Activated naive CD4-positive, alpha-beta T cell treated with anti-CD3 and anti-CD28 coated beads, Interleukin-2, amount 50 U/mL, for 72 hours (primary cell): Measurements from ENCODE around the gene IMMP2L. TPM values are rescaled to one million over a fixed set of nuclear protein-coding genes. Genes with fewer than 3 reads are reported as not detected.
A peak's percentile ranks its signal among the peaks of the same experiment; 100 is the strongest.

ENCODE experiments used
- ATAC-seq, 2 donors: fragments of 150-1000 bp; cut with Tn5 transposase; 2 replicates each; pipeline ENCODE4 v1.10.0; 2021; ENCODE audit warnings: mild to moderate bottlenecking in 2 of 2, moderate library complexity in 2 of 2
- DNase-seq, 2 donors: peaks; one replicate each; pipeline ENCODE4 v3.0.0; 2021 to 2022; ENCODE audit warnings: low spot score in 2 of 2
- H3K27ac Mint-ChIP-seq, 2 donors: one replicate each; pipeline ENCODE4 v1.8.0; 2022; ENCODE audit warnings: mild to moderate bottlenecking in 2 of 2, mixed read lengths in 2 of 2
- H3K36me3 Mint-ChIP-seq, 2 donors: one replicate each; pipeline ENCODE4 v1.8.0; 2022; ENCODE audit warnings: mixed read lengths in 2 of 2
- H3K9me3 Mint-ChIP-seq, 2 donors: one replicate each; pipeline ENCODE4 v1.8.0; 2022; ENCODE audit warnings: mixed read lengths in 2 of 2
- total RNA-seq, 2 donors: library from RNA; stranded (reverse); gene quantifications; one replicate each; pipeline ENCODE4 v1.2.3, GENCODE V29; 2022

IMMP2L gene
- total RNA-seq, 2 donors from 2014 or later = 11.8 to 18.2 TPM

- ATAC-seq (no peak), DNase-seq (no peak)
- Mint-ChIP-seq H3K36me3 (no peaks in the 10 kb centered on the region), H3K27ac (no peak overlapping the region), H3K9me3 (peaks cover 4 to 11% of the 10 kb centered on the region in 2 donors)
Observed at GRCh38 chr7:111228437-111228836, 333.9 kb downstream of the IMMP2L start.

DNA sequence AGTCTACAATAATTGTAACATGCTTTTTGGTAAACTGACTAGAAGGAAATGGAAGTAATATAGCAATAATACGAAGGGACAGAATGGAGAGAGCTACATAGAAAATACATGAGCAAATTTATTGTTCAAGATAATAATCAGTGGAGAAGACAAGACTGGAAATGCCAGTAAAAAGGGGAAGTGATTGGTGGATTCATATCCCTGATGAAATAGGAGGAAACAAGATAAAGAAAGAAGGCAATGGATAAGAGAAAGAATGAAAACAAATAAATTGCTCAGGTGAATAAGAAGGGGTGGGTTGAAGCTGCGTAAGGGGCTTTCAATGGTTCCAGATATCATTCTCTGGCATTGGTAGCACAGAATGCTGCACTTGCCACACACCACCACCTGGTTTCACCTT is 335.5 kb downstream of the IMMP2L start:
- no peak overlapping the region for H3K27ac Mint-ChIP-seq
- peaks cover 4 to 11% of the 10 kb centered on the region in 2 donors for H3K9me3 Mint-ChIP-seq
- H3K36me3 Mint-ChIP-seq = no peaks in the 10 kb centered on the region
- ATAC-seq = no peak
- no peak for DNase-seq

- H3K9me3 Mint-ChIP-seq = peaks cover 4 to 11% of the 10 kb centered on the region in 2 donors
- ATAC-seq (no peak), DNase-seq (no peak)
- H3K27ac Mint-ChIP-seq = no peak overlapping the region
- H3K36me3 Mint-ChIP-seq = no peaks in the 10 kb centered on the region
Observed at GRCh38 chr7:111224354-111225231, 337.7 kb downstream of the IMMP2L start.

DNA sequence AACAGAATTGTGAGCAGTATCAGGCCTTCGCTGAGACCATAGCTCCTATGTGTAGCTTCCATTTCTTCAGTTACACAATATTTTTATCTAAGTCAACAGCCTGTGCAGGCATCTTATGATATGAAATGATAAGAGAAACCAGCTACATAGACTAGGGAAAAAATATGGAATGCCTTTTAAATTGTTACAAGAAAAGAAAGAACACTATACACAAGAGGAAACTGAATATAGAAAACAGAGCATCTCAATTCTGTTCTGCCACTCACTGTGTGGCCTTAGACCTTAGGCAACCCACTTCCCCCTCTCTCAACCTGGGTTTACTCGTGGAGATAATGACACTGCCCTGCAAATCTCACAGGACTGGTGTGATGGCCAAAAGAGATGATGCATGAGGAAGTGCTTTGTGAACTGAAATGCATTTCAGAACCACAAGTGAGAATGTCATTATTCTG is 338.5 kb downstream of the IMMP2L start:
- ATAC-seq = no peak

GRCh38 chr7:111215550-111215949 is 346.7 kb downstream of the IMMP2L start:
- H3K27ac Mint-ChIP-seq = no peak overlapping the region
- ATAC-seq (peak in 1 of 2 donors; percentile 64), DNase-seq (no peak)
- no peaks in the 10 kb centered on the region for H3K9me3 Mint-ChIP-seq
- peaks cover 0 to 20% of the 10 kb centered on the region in 2 donors for H3K36me3 Mint-ChIP-seq

More for the DNA sequence above, 338.5 kb downstream of the IMMP2L start:
- Mint-ChIP-seq H3K27ac (no peak overlapping the region), H3K36me3 (no peaks in the 10 kb centered on the region), H3K9me3 (peaks cover 4 to 11% of the 10 kb centered on the region in 2 donors)
- DNase-seq = no peak

- H3K36me3 Mint-ChIP-seq = peaks cover 0 to 20% of the 10 kb centered on the region in 2 donors
- no peak for ATAC-seq
Observed at GRCh38 chr7:111212857-111213523, 349.3 kb downstream of the IMMP2L start.

GRCh38 chr7:111210996-111211395 is 351.3 kb downstream of the IMMP2L start:
- no peak for ATAC-seq
- H3K36me3 Mint-ChIP-seq = peaks cover 0 to 20% of the 10 kb centered on the region in 2 donors
- no peak for DNase-seq
- H3K9me3 Mint-ChIP-seq = no peaks in the 10 kb centered on the region
- no peak overlapping the region for H3K27ac Mint-ChIP-seq

More at GRCh38 chr7:111212857-111213523, 349.3 kb downstream of the IMMP2L start:
- H3K27ac Mint-ChIP-seq = peak overlapping the region in 1 of 2 donors; percentile 31
- no peak for DNase-seq
- H3K9me3 Mint-ChIP-seq = no peaks in the 10 kb centered on the region

DNA sequence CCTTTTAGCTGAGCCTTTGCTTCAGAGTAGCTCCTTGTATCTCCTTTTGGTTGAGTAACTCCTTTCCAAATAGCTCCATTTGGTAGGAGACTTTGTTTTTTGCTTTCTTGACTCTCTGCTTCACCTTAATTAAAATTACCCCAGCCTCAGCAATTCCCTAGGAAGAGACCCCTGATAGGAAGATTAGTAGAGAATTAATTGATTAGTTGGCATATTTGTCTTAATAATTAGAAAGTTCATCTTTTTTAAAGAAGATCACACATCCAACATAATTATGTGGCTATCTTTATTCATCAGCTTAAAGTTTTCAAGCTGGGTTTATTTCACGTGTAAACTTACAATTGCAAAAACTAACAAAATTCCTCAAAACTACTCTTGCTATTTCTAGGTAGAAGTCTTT is 352.2 kb downstream of the IMMP2L start:
- Mint-ChIP-seq H3K27ac (no peak overlapping the region), H3K36me3 (peaks cover 0 to 20% of the 10 kb centered on the region in 2 donors), H3K9me3 (no peaks in the 10 kb centered on the region)
- DNase-seq = no peak
- ATAC-seq = no peak

DNA sequence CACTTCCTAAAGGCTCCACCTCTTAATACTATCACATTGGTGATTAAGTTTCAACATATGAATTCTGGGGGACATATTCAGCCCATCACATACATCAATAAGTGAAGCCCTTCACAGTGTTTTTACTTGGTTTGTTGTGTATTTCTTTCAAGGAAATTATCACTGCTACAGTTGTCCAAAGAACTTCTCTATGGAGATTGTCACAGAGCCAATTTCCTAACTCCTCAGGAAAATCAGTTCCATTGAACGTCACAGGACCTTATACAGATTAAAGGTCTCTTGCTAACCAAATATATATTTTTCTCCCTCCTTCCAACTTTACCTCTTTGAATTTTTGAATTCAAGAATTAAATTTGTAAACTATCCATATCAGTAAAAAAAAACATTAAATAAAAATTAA is 357.0 kb downstream of the IMMP2L start:
- Mint-ChIP-seq H3K27ac (no peak overlapping the region), H3K36me3 (peaks cover 10% of the 10 kb centered on the region in 2 donors), H3K9me3 (peaks cover 4 to 8% of the 10 kb centered on the region in 2 donors)
- DNase-seq = no peak
- ATAC-seq = no peak

DNA sequence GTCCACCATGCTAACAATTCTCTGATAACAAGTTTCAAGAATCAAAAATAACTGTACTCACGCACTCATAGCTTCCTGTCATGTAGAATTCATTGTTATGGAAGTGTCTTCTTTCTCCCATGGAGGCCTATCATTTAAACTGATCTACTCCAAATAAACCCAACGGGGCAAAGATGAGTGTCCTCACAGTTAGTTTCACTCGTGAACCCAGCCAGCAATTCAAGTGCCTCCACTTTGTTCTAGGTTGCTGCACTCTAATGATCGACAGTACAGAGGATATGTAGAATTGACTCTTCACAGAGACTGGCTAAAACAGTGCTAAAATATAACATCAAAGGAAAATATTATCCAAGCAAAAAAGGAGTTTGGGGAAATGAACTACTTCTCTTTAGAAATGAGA is 360.0 kb downstream of the IMMP2L start:
- Mint-ChIP-seq H3K36me3 (peaks cover 10% of the 10 kb centered on the region in 2 donors), H3K27ac (no peak overlapping the region), H3K9me3 (peaks cover 4 to 8% of the 10 kb centered on the region in 2 donors)
- no peak for DNase-seq
- no peak for ATAC-seq

- DNase-seq (no peak), ATAC-seq (no peak)
- Mint-ChIP-seq H3K27ac (no peak overlapping the region), H3K9me3 (peaks cover 4 to 8% of the 10 kb centered on the region in 2 donors), H3K36me3 (peaks cover 15 to 16% of the 10 kb centered on the region in 2 donors)
Observed at GRCh38 chr7:111199643-111200042, 362.6 kb downstream of the IMMP2L start.

GRCh38 chr7:111198255-111198654 is 364.0 kb downstream of the IMMP2L start:
- ATAC-seq (peak; percentile 67 to 93), DNase-seq (no peak)
- H3K9me3 Mint-ChIP-seq = peaks cover 4 to 8% of the 10 kb centered on the region in 2 donors
- peaks cover 15 to 16% of the 10 kb centered on the region in 2 donors for H3K36me3 Mint-ChIP-seq
- H3K27ac Mint-ChIP-seq = no peak overlapping the region

DNA sequence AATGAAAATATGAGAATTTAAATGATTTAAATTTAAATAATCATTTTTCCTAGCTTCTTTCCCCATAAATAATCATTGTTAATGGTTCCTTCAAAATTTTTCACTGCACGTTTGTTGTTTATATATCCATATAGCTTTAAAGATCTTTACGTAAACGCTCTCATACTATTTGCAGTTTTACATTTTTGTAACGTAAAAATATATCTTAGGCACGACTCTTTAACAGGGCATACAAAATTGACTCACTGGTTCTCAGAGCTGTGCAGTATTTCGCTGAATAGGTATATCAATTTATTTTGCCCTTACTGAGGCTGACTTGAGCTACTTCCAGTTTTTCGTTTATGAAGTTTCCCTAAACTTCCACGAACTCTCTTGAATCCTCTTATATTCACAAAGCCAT is 365.6 kb downstream of the IMMP2L start:
- DNase-seq (no peak), ATAC-seq (no peak)
- no peak overlapping the region for H3K27ac Mint-ChIP-seq
- peaks cover 0 to 7% of the 10 kb centered on the region in 2 donors for H3K9me3 Mint-ChIP-seq
- H3K36me3 Mint-ChIP-seq = peaks cover 5 to 6% of the 10 kb centered on the region in 2 donors

DNA sequence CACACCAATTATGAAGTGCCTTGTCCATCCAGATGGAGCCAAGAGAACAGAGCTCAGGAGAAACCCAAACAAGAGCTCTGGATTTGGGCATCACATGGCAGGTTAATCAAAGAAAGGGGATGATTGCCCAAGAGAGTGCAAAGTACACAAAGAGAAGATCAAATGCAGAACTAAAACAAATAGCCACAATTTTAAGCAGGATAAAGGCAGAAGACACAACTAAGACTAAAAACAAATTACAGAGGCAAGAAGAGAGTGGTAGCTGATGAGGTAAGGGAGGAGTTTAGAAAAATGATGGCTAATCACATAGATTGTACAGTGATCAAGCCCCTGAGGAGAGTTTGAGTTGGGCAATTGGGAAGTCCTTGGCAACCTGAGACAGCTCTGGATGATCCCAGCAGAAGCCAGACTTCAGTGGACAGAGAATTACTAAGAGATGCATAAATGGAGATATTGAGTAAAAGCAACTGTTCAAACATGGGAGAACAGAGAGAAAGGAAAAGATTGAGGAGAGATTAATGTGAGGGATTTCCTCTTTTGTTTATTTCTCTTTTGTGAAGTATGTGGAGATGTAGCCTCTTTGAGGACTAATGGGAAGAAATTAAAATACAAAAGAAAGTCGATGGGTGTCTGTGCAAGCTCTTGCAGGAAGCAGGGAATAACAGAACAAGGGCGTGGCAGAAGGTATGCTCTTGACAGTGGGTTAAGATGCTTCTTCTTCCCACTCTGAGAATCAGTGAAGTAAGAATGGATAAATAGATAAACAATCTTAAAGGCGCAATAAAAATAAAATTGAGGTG is 369.5 kb downstream of the IMMP2L start:
- DNase-seq = no peak
- Mint-ChIP-seq H3K27ac (peak overlapping the region in 1 of 2 donors; percentile 3), H3K36me3 (peaks cover 5 to 6% of the 10 kb centered on the region in 2 donors), H3K9me3 (peaks cover 0 to 7% of the 10 kb centered on the region in 2 donors)
- no peak for ATAC-seq

DNA sequence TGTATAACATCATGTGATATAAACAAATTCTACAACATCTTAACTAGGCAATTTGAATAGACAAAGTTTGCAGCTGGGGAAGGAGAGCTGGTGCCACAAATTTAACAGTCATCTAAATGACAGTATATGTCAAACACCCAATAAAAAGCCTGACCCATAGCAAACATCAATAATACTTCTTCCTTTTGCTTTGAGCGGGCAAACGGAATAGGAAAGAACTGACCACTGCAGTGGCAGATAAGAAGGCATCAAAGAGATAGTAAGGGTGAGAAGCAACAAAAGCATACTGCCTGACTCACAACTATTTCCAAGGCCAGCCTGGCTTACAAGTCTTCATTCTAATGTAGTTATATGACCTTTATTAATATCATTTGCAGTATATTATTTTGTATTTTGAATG is 371.5 kb downstream of the IMMP2L start:
- H3K36me3 Mint-ChIP-seq = no peaks in the 10 kb centered on the region
- H3K9me3 Mint-ChIP-seq = peaks cover 0 to 7% of the 10 kb centered on the region in 2 donors
- no peak overlapping the region for H3K27ac Mint-ChIP-seq
- no peak for ATAC-seq
- no peak for DNase-seq

GRCh38 chr7:111184987-111185386 is 377.3 kb downstream of the IMMP2L start:
- no peak for ATAC-seq
- Mint-ChIP-seq H3K36me3 (no peaks in the 10 kb centered on the region), H3K9me3 (no peaks in the 10 kb centered on the region), H3K27ac (no peak overlapping the region)
- no peak for DNase-seq
